K562 (cell line): ENCODE measurements around the gene NISCH. TPM values are rescaled to one million over a fixed set of nuclear protein-coding genes. Genes with fewer than 3 reads are reported as not detected.

ENCODE experiments used
- ATAC-seq: fragments of 200-7000 bp; cut with Tn5 transposase; 3 replicates; pipeline ENCODE4 v1.9.1; 2020; ENCODE audit warnings: moderate library complexity
- BruUV-seq: library from RNA; stranded (reverse); fragments of 400-500 nt; replicated peaks from 2 replicates; lab custom pipeline; 2021; lab: Mats Ljungman, UMichigan
- CTCF ChIA-PET: fragments of 300-600 bp; formaldehyde crosslinking; extraction: SDS; loops from one replicate; lab custom pipeline; 2021; ENCODE audit warnings: low intra/inter-chr PET ratio; lab: Yijun Ruan, JAX
- POLR2A ChIA-PET: fragments of 300-600, 350-650 bp; sonication (Branson Sonifier 250); formaldehyde crosslinking; extraction: SDS; loops from one replicate; lab custom pipeline; 2021; ENCODE audit warnings: antibody characterized with exemption, inconsistent platforms; lab: Yijun Ruan, JAX
- DNase-seq, 4 experiments: peaks; one replicate each; pipeline versions ENCODE4 v3.0.0 to v3.0.0-alpha.2; 2011 to 2018; ENCODE audit warnings: low spot score in 3 of 4, mixed read lengths in 3 of 4; ENCODE audit errors: extremely low read depth in 1 of 4
- FAIRE-seq: peaks from 2 replicates; lab custom pipeline; 2011; peaks lifted over from hg19 to GRCh38; lab: Jason Lieb, UNC
- H2AFZ ChIP-seq: 2 replicates; pipeline ENCODE4 v1.6.0; 2011; ENCODE audit warnings: low read depth, low read length, control low read depth, inconsistent platforms
- H3K27ac ChIP-seq: fragments of 200-600 bp; 3 replicates; pipeline ENCODE4 v1.8.0; 2011; ENCODE audit warnings: low read depth, mild to moderate bottlenecking, control low read depth, inconsistent platforms, low read length, moderate library complexity, mixed read lengths; ENCODE audit errors: extremely low read depth
- H3K27me3 ChIP-seq, 2 experiments: fragments of 300-600 bp in 1 of 2; 2 replicates in 1 of 2; 3 replicates in 1 of 2; pipeline versions ENCODE4 v1.6.0 to v1.8.0; 2011; ENCODE audit warnings: inconsistent platforms in 2 of 2, low read length in 2 of 2, mild to moderate bottlenecking in 1 of 2, mixed read lengths in 1 of 2, moderate library complexity in 1 of 2; ENCODE audit not compliant: control insufficient read depth in 2 of 2, insufficient read depth in 2 of 2
- H3K36me3 ChIP-seq: fragments of 300-600 bp; 3 replicates; pipeline ENCODE4 v1.8.0; 2011; ENCODE audit warnings: mild to moderate bottlenecking, low read length, inconsistent platforms; ENCODE audit not compliant: control insufficient read depth, insufficient read depth
- H3K4me1 ChIP-seq, 2 experiments: fragments of 200-600 bp in 1 of 2; replicated peaks in 1 of 2; 2 replicates in 1 of 2; 3 replicates in 1 of 2; pipeline versions ENCODE4 v1.5.1 to v1.8.0; 2011; ENCODE audit warnings: inconsistent platforms in 2 of 2, low read length in 2 of 2, mild to moderate bottlenecking in 1 of 2, mixed read lengths in 1 of 2, moderate library complexity in 1 of 2; ENCODE audit not compliant: control insufficient read depth in 2 of 2, insufficient read depth in 2 of 2
- H3K4me2 ChIP-seq: 2 replicates; pipeline ENCODE4 v1.6.1; 2011; ENCODE audit warnings: low read length, control low read depth, inconsistent platforms, mixed read lengths; ENCODE audit not compliant: insufficient read depth
- H3K4me3 ChIP-seq: fragments of 200-600 bp; sonication (generic), shearing (Covaris generic); 2 replicates; pipeline ENCODE4 v1.5.1; 2016; ENCODE audit warnings: control low read depth, inconsistent platforms
- H3K79me2 ChIP-seq: fragments of 200-600 bp; 3 replicates; pipeline ENCODE4 v1.8.0; 2011; ENCODE audit warnings: low read length, inconsistent platforms; ENCODE audit not compliant: control insufficient read depth, insufficient read depth
- H3K9ac ChIP-seq, 2 experiments: 2 replicates each; pipeline versions ENCODE4 v1.6.0 to v1.6.1; 2011; ENCODE audit warnings: low read depth in 2 of 2, low read length in 2 of 2, control low read depth in 1 of 2, inconsistent platforms in 1 of 2, mild to moderate bottlenecking in 1 of 2, mixed read lengths in 1 of 2; ENCODE audit not compliant: insufficient read depth in 1 of 2
- H3K9me1 ChIP-seq: one replicate; pipeline ENCODE4 v1.6.0; 2011; ENCODE audit warnings: inconsistent platforms, mild to moderate bottlenecking, low read length, moderate library complexity; ENCODE audit not compliant: control insufficient read depth, insufficient read depth
- H3K9me3 ChIP-seq: replicated peaks from 2 replicates; pipeline ENCODE4 v1.5.1; 2011; ENCODE audit warnings: low read depth, low read length, inconsistent platforms; ENCODE audit not compliant: control insufficient read depth, insufficient read depth
- H4K20me1 ChIP-seq: replicated peaks from 2 replicates; pipeline ENCODE4 v1.6.1; 2011; ENCODE audit warnings: low read length, inconsistent platforms, mixed read lengths; ENCODE audit not compliant: control insufficient read depth, insufficient read depth
- BMI1 ChIP-seq: fragments of 150-350 bp; IDR thresholded peaks from 2 replicates; pipeline ENCODE4 v1.6.1; 2014; ENCODE audit warnings: low read length
- LEF1 ChIP-seq: fragments of 450-650 bp; IDR thresholded peaks from 2 replicates; pipeline ENCODE4 v1.6.1; 2016; ENCODE audit warnings: mild to moderate bottlenecking
- NCOA4 ChIP-seq: fragments of 450-650 bp; IDR thresholded peaks from 2 replicates; pipeline ENCODE4 v1.6.1; 2018; ENCODE audit warnings: mild to moderate bottlenecking; ENCODE audit not compliant: partially characterized antibody
- RAD21 ChIP-seq, 2 experiments: fragments of 250-450 bp in 1 of 2; fragments of 450-650 bp in 1 of 2; sonication (Bioruptor Pico) in 1 of 2; formaldehyde crosslinking in 1 of 2; IDR thresholded peaks in 1 of 2; conservative IDR thresholded peaks in 1 of 2; 2 replicates each; pipeline versions ENCODE4 v1.4.0 to v1.8.0; 2020 to 2022; ENCODE audit warnings: mild to moderate bottlenecking in 2 of 2, moderate library complexity in 1 of 2
- SAFB ChIP-seq: fragments of 200-400 bp; formaldehyde crosslinking; IDR thresholded peaks from 2 replicates; pipeline ENCODE4 v1.6.1; 2017; ENCODE audit warnings: low read depth, low read length, borderline replicate concordance
- WGBS: fragments of 100-300 bp; shearing (Covaris generic); methylation state at CpG from one replicate; pipeline ENCODE4 v1.1.6; 2016; ENCODE audit warnings: low coverage, mixed read lengths; ENCODE audit not compliant: insufficient coverage; ENCODE audit errors: missing lambda C conversion rate; 5-methylcytosine and 5-hydroxymethylcytosine counted together
- in situ Hi-C: fragments of 300-500 bp; cut with MboI; formaldehyde crosslinking; loops from 4 replicates; pipeline ENCODE4 v1.15.0; 2018; ENCODE audit warnings: inconsistent platforms, mixed read lengths
- intact Hi-C: fragments of 100-400 bp; cut with micrococcal nuclease; formaldehyde crosslinking; loops from 2 replicates; pipeline ENCODE4 v1.14.2; 2022
- polyA plus RNA-seq, 8 experiments: library from polyadenylated mRNA; depleted of rRNA in 4 of 8; stranded (reverse) in 5 of 8; unstranded in 3 of 8; fragments of >200 nt; fragmentation: Nextera tagmentation in 2 of 8; fragmentation: Illumina TruSeq in 1 of 8; extraction: Ambion mirVana in 2 of 8; extraction: Trizol in 1 of 8; gene quantifications; 2 replicates each; pipeline versions ENCODE4 v1.2.1 to v1.2.3, GENCODE V29; 2011 to 2014; ENCODE audit warnings: inconsistent platforms in 1 of 8, missing spikeins in 1 of 8
- total RNA-seq, 7 experiments: library from RNA; depleted of rRNA in 6 of 7; stranded (reverse); fragments of >200 nt in 6 of 7; fragmentation: Illumina TruSeq in 2 of 7; extraction: Trizol in 2 of 7; gene quantifications; 2 replicates each; pipeline versions ENCODE4 v1.2.1 to v1.2.3, GENCODE V29; 2011 to 2021; ENCODE audit warnings: low replicate concordance in 1 of 7

The NISCH gene
- total and polyA plus RNA-seq, 9 of the 15 experiments (the other 6 are each of a cell fraction or from before 2014, with no cell fraction given): 0.44 to 43.5 (median 23.4) TPM

- no peak for TF ChIP-seq RAD21 (CRISPR knock-in tag; conservative IDR thresholded peaks at IDR 0.05 in 1 of 2, IDR thresholded peaks at IDR 0.05 in 1 of 2)
- no peak for TF ChIP-seq SAFB
- TF ChIP-seq, all 486 proteins: peak for 0
Observed at GRCh38 chr3:52514576-52514975, 59.2 kb downstream of the NISCH start (continued).

- peak overlapping the region in 1 of 2 experiments; percentile 68; a peak in 1 of 4 replicates for H3K9ac ChIP-seq
- no peak overlapping the region for H3K4me2 ChIP-seq
- CTCF ChIA-PET: no interaction called here
- peaks cover 0 to 32% of the 10 kb centered on the region in 2 experiments; a peak in 2 of 5 replicates for H3K27me3 ChIP-seq
- WGBS: 8% methylated on average over 6 of the region's 6 CpGs
- no peaks in the 10 kb centered on the region for H4K20me1 ChIP-seq
- in situ Hi-C loops (no loop called here), intact Hi-C loops (no loop called here)
- POLR2A ChIA-PET: interaction anchor here (0.6 to 1.5 kb wide), 2 partner anchors 10 to 46 kb away, joined by 3 to 4 read pairs; no protein-coding TSS in a partner anchor
- no peak for ATAC-seq
- no peak overlapping the region for H3K27ac ChIP-seq
- peaks cover 12 to 60% of the 10 kb centered on the region in 2 experiments; a peak in 4 of 5 replicates for H3K4me1 ChIP-seq
- H3K9me3 ChIP-seq: no peaks in the 10 kb centered on the region
- no peaks in the 10 kb centered on the region for H3K36me3 ChIP-seq
- TF ChIP-seq BMI1 (no peak), NCOA4 (no peak), LEF1 (no peak)
- H3K79me2 ChIP-seq: no peaks in the 10 kb centered on the region
- no peak for FAIRE-seq
- no TSS peak for BruUV-seq
- peak overlapping the region; percentile 19; the same call in 1 of the 2 replicates for H2AFZ ChIP-seq
- no peak for DNase-seq
- H3K9me1 ChIP-seq: no peaks in the 10 kb centered on the region
- no peak overlapping the region for H3K4me3 ChIP-seq
Observed at GRCh38 chr3:52515192-52515591, 59.8 kb downstream of the NISCH start.
